Esophagus squamous epithelium (tissue), 5 donors: Measurements from ENCODE around the gene ACACA. TPM values are rescaled to one million over a fixed set of nuclear protein-coding genes. Genes with fewer than 3 reads are reported as not detected.

Source experiments
- DNase-seq: peaks from one replicate; lab custom pipeline; 2025; lab: John Stamatoyannopoulos, UW
- H3K27ac ChIP-seq, 4 donors: fragments of 200-600 bp; sonication (generic); one replicate each; pipeline ENCODE4 v1.5.1; 2016 to 2019; ENCODE audit warnings: mild to moderate bottlenecking in 1 of 4
- H3K27me3 ChIP-seq, 4 donors: fragments of 200-600 bp; sonication (generic); 1 replicate in 3 of 4; 2 replicates in 1 of 4; pipeline versions ENCODE4 v1.5.1 to v1.6.0; 2017 to 2021; ENCODE audit warnings: antibody characterized with exemption in 1 of 4
- H3K36me3 ChIP-seq, 3 donors: fragments of 200-600 bp; sonication (generic); one replicate each; pipeline ENCODE4 v1.5.1; 2016 to 2019
- H3K4me1 ChIP-seq, 3 donors: fragments of 200-600 bp; sonication (generic); one replicate each; pipeline ENCODE4 v1.5.1; 2017 to 2019
- H3K4me3 ChIP-seq, 4 donors: fragments of 200-600 bp; sonication (generic); 1 replicate in 3 of 4; 2 replicates in 1 of 4; pipeline ENCODE4 v1.5.1; 2016 to 2019; ENCODE audit warnings: mild to moderate bottlenecking in 2 of 4, moderate library complexity in 1 of 4
- H3K9me3 ChIP-seq, 3 donors: fragments of 200-600 bp; sonication (generic); one replicate each; pipeline ENCODE4 v1.5.1; 2016 to 2019
- POLR2A ChIP-seq, 4 donors: fragments of 450-650 bp; IDR thresholded peaks; one replicate each; pipeline ENCODE4 v1.6.1; 2017; ENCODE audit warnings: antibody characterized with exemption in 4 of 4, mild to moderate bottlenecking in 4 of 4, moderate library complexity in 3 of 4
- WGBS, 2 donors: methylation state at CpG; one replicate each; pipeline ENCODE4 v1.1.5; 2018; 5-methylcytosine and 5-hydroxymethylcytosine counted together
- intact Hi-C: fragments of 100-400 bp; cut with DNase I; formaldehyde crosslinking; loops from one replicate; pipeline ENCODE4 v1.15.0; 2022
- total RNA-seq, 4 donors: library from RNA; depleted of rRNA; stranded (reverse); fragments of >200 nt; gene quantifications; one replicate each; pipeline ENCODE4 v1.1.0, GENCODE V29; 2016
- TF ChIP-seq, protein P1 (sequence below), 6 experiments: fragments of 450-650 bp in 4 of 6; fragments of 200-600 bp in 2 of 6; sonication (generic) in 2 of 6; IDR thresholded peaks; one replicate each; pipeline ENCODE4 v1.5.1; 2016 to 2019; ENCODE audit warnings: antibody characterized with exemption in 6 of 6, mild to moderate bottlenecking in 4 of 6, moderate library complexity in 4 of 6
- donor health status: DM: yes; HTN: yes; CAD: no.

ACACA gene
- total RNA-seq, 4 donors from 2014 or later, result 34.5 to 81.0 (median 55.8) TPM

DNA sequence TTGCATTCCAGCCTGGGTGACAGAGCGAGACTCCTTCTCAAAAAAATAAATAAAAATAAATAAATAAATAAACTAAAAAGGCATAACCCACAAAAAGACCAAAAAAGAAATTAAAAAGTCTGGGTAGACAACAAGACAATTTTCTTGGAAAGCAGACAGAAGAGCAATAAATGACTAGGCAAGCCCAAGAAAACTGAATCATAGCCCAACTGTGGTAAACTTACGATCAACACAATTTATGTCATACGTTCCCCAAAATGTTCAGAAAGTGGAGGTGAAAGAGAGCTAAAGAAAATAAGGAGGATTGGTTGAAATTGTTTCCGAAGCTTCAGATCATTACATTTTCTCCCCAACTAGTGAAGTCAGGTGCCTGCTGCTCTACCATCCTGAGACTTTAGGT lies 62.1 kb downstream of the ACACA start:
- H3K27ac ChIP-seq, result no peak overlapping the region
- no peaks in the 10 kb centered on the region for H3K27me3 ChIP-seq
- no peak overlapping the region for H3K4me3 ChIP-seq
- no peak for DNase-seq
- intact Hi-C loops, result no loop called here
- no peaks in the 10 kb centered on the region for H3K4me1 ChIP-seq
- H3K36me3 ChIP-seq, result peaks cover 0 to 33% (median 0%) of the 10 kb centered on the region in 3 donors
- H3K9me3 ChIP-seq, result no peaks in the 10 kb centered on the region
- 89 to 92% methylated on average over 4 of the region's 4 CpGs for WGBS, 2 donors
- TF ChIP-seq, protein P1, sequence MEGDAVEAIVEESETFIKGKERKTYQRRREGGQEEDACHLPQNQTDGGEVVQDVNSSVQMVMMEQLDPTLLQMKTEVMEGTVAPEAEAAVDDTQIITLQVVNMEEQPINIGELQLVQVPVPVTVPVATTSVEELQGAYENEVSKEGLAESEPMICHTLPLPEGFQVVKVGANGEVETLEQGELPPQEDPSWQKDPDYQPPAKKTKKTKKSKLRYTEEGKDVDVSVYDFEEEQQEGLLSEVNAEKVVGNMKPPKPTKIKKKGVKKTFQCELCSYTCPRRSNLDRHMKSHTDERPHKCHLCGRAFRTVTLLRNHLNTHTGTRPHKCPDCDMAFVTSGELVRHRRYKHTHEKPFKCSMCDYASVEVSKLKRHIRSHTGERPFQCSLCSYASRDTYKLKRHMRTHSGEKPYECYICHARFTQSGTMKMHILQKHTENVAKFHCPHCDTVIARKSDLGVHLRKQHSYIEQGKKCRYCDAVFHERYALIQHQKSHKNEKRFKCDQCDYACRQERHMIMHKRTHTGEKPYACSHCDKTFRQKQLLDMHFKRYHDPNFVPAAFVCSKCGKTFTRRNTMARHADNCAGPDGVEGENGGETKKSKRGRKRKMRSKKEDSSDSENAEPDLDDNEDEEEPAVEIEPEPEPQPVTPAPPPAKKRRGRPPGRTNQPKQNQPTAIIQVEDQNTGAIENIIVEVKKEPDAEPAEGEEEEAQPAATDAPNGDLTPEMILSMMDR (IDR thresholded peaks at IDR 0.05), result no peak
- no peak for TF ChIP-seq POLR2A (IDR thresholded peaks at IDR 0.05)

DNA sequence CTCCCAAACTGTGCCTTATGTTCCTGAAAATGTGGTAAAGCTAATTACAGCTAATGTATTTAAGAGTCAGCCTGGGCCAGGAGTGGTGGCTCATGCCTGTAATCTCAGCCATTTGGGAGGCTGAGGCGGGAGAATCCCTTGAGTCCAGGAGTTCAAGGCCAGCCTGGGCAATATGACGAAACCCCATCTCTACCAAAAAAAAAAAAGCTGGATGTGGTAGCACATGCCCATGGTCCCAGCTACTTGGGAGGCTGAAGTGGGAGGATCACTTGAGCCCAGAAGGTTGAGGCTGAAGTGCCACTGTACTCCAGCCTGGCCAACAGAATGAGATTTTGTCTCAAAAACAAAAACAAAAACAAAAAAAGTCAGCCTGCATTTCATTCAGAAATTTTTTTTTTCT lies 64.0 kb downstream of the ACACA start:
- TF ChIP-seq, protein P1 (IDR thresholded peaks at IDR 0.05), result no peak
- TF ChIP-seq POLR2A (IDR thresholded peaks at IDR 0.05), result no peak
- no peaks in the 10 kb centered on the region for H3K4me1 ChIP-seq
- H3K36me3 ChIP-seq, result peaks cover 0 to 50% (median 0%) of the 10 kb centered on the region in 3 donors
- no peak overlapping the region for H3K27ac ChIP-seq
- no peaks in the 10 kb centered on the region for H3K27me3 ChIP-seq
- WGBS, 2 donors, result 66% methylated on average over 2 of the region's 2 CpGs
- no peak overlapping the region for H3K4me3 ChIP-seq
- intact Hi-C loops, result no loop called here
- DNase-seq, result no peak
- no peaks in the 10 kb centered on the region for H3K9me3 ChIP-seq

DNA sequence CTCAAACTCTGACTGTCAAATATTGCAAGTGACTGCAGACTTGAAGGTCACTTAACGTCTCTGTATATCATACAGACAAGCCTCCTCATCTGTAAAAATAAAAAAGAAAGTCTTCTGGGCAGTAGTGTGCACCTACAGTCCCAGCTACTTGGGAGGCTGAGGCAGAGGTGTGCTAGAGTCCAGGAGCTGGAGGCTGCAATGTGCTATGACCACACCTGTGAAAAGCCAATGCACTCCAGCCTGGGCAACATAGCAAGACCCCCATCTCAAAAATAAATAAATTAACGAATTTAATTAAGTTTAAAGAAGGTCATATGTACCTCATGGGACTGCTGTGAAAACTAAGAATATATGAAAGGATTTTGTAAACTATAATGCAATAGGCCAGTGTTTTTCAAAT lies 65.8 kb downstream of the ACACA start:
- no peak overlapping the region for H3K4me3 ChIP-seq
- no peaks in the 10 kb centered on the region for H3K9me3 ChIP-seq

DNA sequence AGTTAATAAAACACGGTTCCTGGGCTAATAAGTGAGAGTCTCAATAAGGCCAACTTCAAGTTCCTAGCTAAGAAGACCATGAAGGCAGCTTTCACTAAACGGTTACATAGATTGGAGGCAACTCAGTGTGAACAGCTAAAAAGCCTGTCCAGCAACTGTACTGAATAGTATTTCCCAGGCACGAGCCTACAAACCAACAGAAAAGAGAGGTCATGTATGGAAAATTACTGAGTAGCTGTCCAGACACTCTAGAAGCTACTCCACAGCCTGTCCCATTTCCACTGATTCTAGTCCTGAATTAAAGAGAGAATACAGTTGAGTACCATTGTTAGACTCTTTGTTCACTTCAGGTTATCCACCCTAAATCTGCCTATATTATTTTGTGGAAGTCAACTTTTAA lies 67.3 kb downstream of the ACACA start:
- no peaks in the 10 kb centered on the region for H3K27me3 ChIP-seq
- WGBS, 2 donors, result 76 to 87% methylated on average over 3 of the region's 3 CpGs
- intact Hi-C loops, result no loop called here
- TF ChIP-seq POLR2A (IDR thresholded peaks at IDR 0.05), result no peak
- TF ChIP-seq, protein P1 (IDR thresholded peaks at IDR 0.05), result no peak
- no peak overlapping the region for H3K27ac ChIP-seq
- peaks cover 0 to 56% (median 0%) of the 10 kb centered on the region in 3 donors for H3K36me3 ChIP-seq
- H3K9me3 ChIP-seq, result no peaks in the 10 kb centered on the region
- DNase-seq, result no peak
- H3K4me3 ChIP-seq, result no peak overlapping the region
- no peaks in the 10 kb centered on the region for H3K4me1 ChIP-seq

More for the DNA sequence above, 65.8 kb downstream of the ACACA start:
- DNase-seq, result no peak
- Histone ChIP-seq H3K27me3 (no peaks in the 10 kb centered on the region), H3K4me1 (no peaks in the 10 kb centered on the region), H3K36me3 (peaks cover 0 to 58% (median 0%) of the 10 kb centered on the region in 3 donors), H3K27ac (no peak overlapping the region)
- 75 to 97% methylated on average over 2 of the region's 2 CpGs for WGBS, 2 donors
- no peak for TF ChIP-seq POLR2A (IDR thresholded peaks at IDR 0.05)
- TF ChIP-seq, protein P1 (IDR thresholded peaks at IDR 0.05), result no peak
- intact Hi-C loops, result no loop called here

DNA sequence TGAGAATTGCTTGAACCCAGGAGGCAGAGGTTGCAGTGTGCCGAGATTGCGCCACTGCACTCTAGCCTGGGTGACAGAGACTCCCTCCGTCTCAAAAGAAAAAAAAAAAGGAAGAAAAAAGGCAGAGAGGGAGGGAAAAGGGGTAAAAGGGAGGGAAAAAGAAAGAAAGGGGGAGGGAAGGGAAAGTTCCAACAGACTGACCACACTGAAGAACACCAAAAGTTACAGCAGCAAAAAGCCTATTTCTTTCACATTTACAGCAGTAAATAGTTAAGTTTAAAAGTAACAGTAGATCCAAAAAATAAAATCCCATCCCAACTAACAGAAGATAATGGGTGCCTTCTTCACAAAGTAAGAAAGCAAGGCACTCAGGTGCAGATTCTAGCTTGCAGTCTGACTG lies 67.8 kb downstream of the ACACA start:
- Histone ChIP-seq H3K27me3 (no peaks in the 10 kb centered on the region), H3K27ac (no peak overlapping the region), H3K9me3 (no peaks in the 10 kb centered on the region), H3K4me3 (no peak overlapping the region), H3K36me3 (peaks cover 0 to 53% (median 0%) of the 10 kb centered on the region in 3 donors), H3K4me1 (no peaks in the 10 kb centered on the region)
- 73 to 93% methylated on average over 3 of the region's 3 CpGs for WGBS, 2 donors
- intact Hi-C loops, result no loop called here
- no peak for TF ChIP-seq POLR2A (IDR thresholded peaks at IDR 0.05)
- TF ChIP-seq, protein P1 (IDR thresholded peaks at IDR 0.05), result no peak
- no peak for DNase-seq
